Testis (tissue), 2 donors: ENCODE measurements around the gene LRRC4C.

Source experiments
- CTCF ChIP-seq, 3 experiments: fragments of 450-650 bp in 2 of 3; fragments of 200-600 bp in 1 of 3; sonication (generic) in 1 of 3; IDR thresholded peaks; one replicate each; pipeline ENCODE4 v1.5.1; 2016 to 2019; ENCODE audit warnings: antibody characterized with exemption in 3 of 3, mild to moderate bottlenecking in 2 of 3, moderate library complexity in 1 of 3
- POLR2A ChIP-seq: fragments of 450-650 bp; IDR thresholded peaks from one replicate; pipeline ENCODE4 v1.6.1; 2017; ENCODE audit warnings: antibody characterized with exemption, mild to moderate bottlenecking, moderate library complexity

GRCh38 chr11:40080434-40080833 lies 1379.0 kb downstream of the LRRC4C start:
- no peak for TF ChIP-seq POLR2A
- no peak for TF ChIP-seq CTCF (IDR thresholded peaks at IDR 0.05)
